Gastrocnemius medialis (tissue), 4 donors: ENCODE data around the gene MIPOL1.

Experiments
- POLR2A ChIP-seq, 2 donors: fragments of 450-650 bp; IDR thresholded peaks; one replicate each; pipeline ENCODE4 v1.6.1; 2017; ENCODE audit warnings: antibody characterized with exemption in 2 of 2, mild to moderate bottlenecking in 2 of 2, moderate library complexity in 2 of 2
- TF ChIP-seq, protein P1 (sequence below), 5 experiments: fragments of 450-650 bp in 3 of 5; fragments of 200-600 bp in 2 of 5; sonication (generic) in 2 of 5; IDR thresholded peaks in 4 of 5; conservative IDR thresholded peaks in 1 of 5; 1 replicate in 4 of 5; 2 replicates in 1 of 5; pipeline ENCODE4 v1.5.1; 2016 to 2019; ENCODE audit warnings: antibody characterized with exemption in 5 of 5, mild to moderate bottlenecking in 3 of 5, moderate library complexity in 3 of 5

- no peak for TF ChIP-seq POLR2A (IDR thresholded peaks at IDR 0.05)
- TF ChIP-seq, protein P1, sequence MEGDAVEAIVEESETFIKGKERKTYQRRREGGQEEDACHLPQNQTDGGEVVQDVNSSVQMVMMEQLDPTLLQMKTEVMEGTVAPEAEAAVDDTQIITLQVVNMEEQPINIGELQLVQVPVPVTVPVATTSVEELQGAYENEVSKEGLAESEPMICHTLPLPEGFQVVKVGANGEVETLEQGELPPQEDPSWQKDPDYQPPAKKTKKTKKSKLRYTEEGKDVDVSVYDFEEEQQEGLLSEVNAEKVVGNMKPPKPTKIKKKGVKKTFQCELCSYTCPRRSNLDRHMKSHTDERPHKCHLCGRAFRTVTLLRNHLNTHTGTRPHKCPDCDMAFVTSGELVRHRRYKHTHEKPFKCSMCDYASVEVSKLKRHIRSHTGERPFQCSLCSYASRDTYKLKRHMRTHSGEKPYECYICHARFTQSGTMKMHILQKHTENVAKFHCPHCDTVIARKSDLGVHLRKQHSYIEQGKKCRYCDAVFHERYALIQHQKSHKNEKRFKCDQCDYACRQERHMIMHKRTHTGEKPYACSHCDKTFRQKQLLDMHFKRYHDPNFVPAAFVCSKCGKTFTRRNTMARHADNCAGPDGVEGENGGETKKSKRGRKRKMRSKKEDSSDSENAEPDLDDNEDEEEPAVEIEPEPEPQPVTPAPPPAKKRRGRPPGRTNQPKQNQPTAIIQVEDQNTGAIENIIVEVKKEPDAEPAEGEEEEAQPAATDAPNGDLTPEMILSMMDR (IDR thresholded peaks at IDR 0.05 in 4 of 5, conservative IDR thresholded peaks at IDR 0.05 in 1 of 5), result no peak
Observed at GRCh38 chr14:37252434-37252833, 54.7 kb downstream of the MIPOL1 start.
